Epithelial cell of esophagus (primary cell): ENCODE data around the gene CLDN22.
A peak's percentile ranks its signal among the peaks of the same experiment; 100 is the strongest.

Experiments used
- DNase-seq: peaks from one replicate; pipeline ENCODE4 v3.0.0; 2010; ENCODE audit warnings: low read depth
- H3K4me3 ChIP-seq: 2 replicates; pipeline ENCODE4 v1.5.1; 2011; ENCODE audit warnings: mild to moderate bottlenecking, low read length, control low read depth
- CTCF ChIP-seq: IDR thresholded peaks from 2 replicates; pipeline ENCODE4 v1.5.1; 2011; ENCODE audit warnings: low read depth, mild to moderate bottlenecking, low read length, control low read depth, inconsistent platforms; ENCODE audit not compliant: insufficient read depth; ENCODE audit errors: missing control alignments

The CLDN22 gene

GRCh38 chr4:183337833-183338232 is 17.8 kb upstream of the CLDN22 start:
- no peak for DNase-seq
- no peak overlapping the region for H3K4me3 ChIP-seq
- TF ChIP-seq CTCF: no peak

- H3K4me3 ChIP-seq: no peak overlapping the region
- DNase-seq: no peak
- no peak for TF ChIP-seq CTCF
These were observed 17.3 kb upstream of the CLDN22 start for GRCh38 chr4:183337349-183337748.

- TF ChIP-seq CTCF: no peak
- DNase-seq: peak; percentile 89
These were observed 15.4 kb upstream of the CLDN22 start for GRCh38 chr4:183335369-183335940.

GRCh38 chr4:183333983-183334382 is 13.9 kb upstream of the CLDN22 start:
- DNase-seq: peak; percentile 46

More at GRCh38 chr4:183335369-183335940, 15.4 kb upstream of the CLDN22 start:
- H3K4me3 ChIP-seq: no peak overlapping the region

GRCh38 chr4:183333202-183333601 is 13.1 kb upstream of the CLDN22 start:
- DNase-seq: no peak
- no peak for TF ChIP-seq CTCF
- no peak overlapping the region for H3K4me3 ChIP-seq

More at GRCh38 chr4:183333983-183334382, 13.9 kb upstream of the CLDN22 start:
- TF ChIP-seq CTCF: no peak
- no peak overlapping the region for H3K4me3 ChIP-seq

GRCh38 chr4:183332447-183332846 is 12.4 kb upstream of the CLDN22 start:
- no peak for TF ChIP-seq CTCF
- no peak for DNase-seq
- no peak overlapping the region for H3K4me3 ChIP-seq

- no peak for TF ChIP-seq CTCF
- DNase-seq: no peak
These were observed 10.8 kb upstream of the CLDN22 start for GRCh38 chr4:183330841-183331240.

More at GRCh38 chr4:183330841-183331240, 10.8 kb upstream of the CLDN22 start:
- H3K4me3 ChIP-seq: no peak overlapping the region
